Measurements from ENCODE around the gene TENM3. TPM values are rescaled to one million over a fixed set of nuclear protein-coding genes. Genes with fewer than 3 reads are reported as not detected.

Gene TENM3
- total RNA-seq, 4 donors from 2014 or later, result 19.7 to 47.2 (median 33.0) TPM

- TF ChIP-seq CTCF (IDR thresholded peaks at IDR 0.05), result no peak
These were observed 175.0 kb downstream of the TENM3 start for GRCh38 chr4:182418054-182418734.

GRCh38 chr4:182420189-182420588, 177.0 kb downstream of the TENM3 start:
- no peak for TF ChIP-seq CTCF (IDR thresholded peaks at IDR 0.05)
- DNase-seq (ENCODE audit: low spot score) (no peak), ATAC-seq (ENCODE audit: low FRiP score) (no peak)

More at GRCh38 chr4:182418054-182418734, 175.0 kb downstream of the TENM3 start:
- DNase-seq (ENCODE audit: low spot score) (no peak), ATAC-seq (ENCODE audit: low FRiP score) (no peak)

GRCh38 chr4:182421753-182422152, 178.6 kb downstream of the TENM3 start:
- no peak for TF ChIP-seq CTCF (IDR thresholded peaks at IDR 0.05)
- ATAC-seq (ENCODE audit: low FRiP score) (no peak), DNase-seq (ENCODE audit: low spot score) (no peak)

- ATAC-seq (ENCODE audit: low FRiP score), result no peak
These were observed 182.1 kb downstream of the TENM3 start for GRCh38 chr4:182425302-182425701.

GRCh38 chr4:182426901-182427300, 183.7 kb downstream of the TENM3 start:
- DNase-seq (ENCODE audit: low spot score) (no peak), ATAC-seq (ENCODE audit: low FRiP score) (no peak)
- no peak for TF ChIP-seq CTCF (IDR thresholded peaks at IDR 0.05)

More at GRCh38 chr4:182425302-182425701, 182.1 kb downstream of the TENM3 start:
- DNase-seq (ENCODE audit: low spot score), result no peak
- TF ChIP-seq CTCF (IDR thresholded peaks at IDR 0.05), result no peak

- ATAC-seq (ENCODE audit: low FRiP score) (no peak), DNase-seq (ENCODE audit: low spot score) (no peak)
- TF ChIP-seq CTCF (IDR thresholded peaks at IDR 0.05), result no peak
These were observed 184.4 kb downstream of the TENM3 start for GRCh38 chr4:182427554-182427953.

- no peak for DNase-seq (ENCODE audit: low spot score)
- no peak for TF ChIP-seq CTCF (IDR thresholded peaks at IDR 0.05)
- ATAC-seq (ENCODE audit: low FRiP score), result no peak
These were observed 186.7 kb downstream of the TENM3 start for GRCh38 chr4:182429896-182430295.

All from omental fat pad (tissue), 4 donors.